Measurements from ENCODE around the gene AKAP14. TPM values are rescaled to one million over a fixed set of nuclear protein-coding genes. Genes with fewer than 3 reads are reported as not detected.
A peak's percentile ranks its signal among the peaks of the same experiment; 100 is the strongest.

The AKAP14 gene
- total and polyA plus RNA-seq, 2 of the 4 experiments (the other 2 are of a cell fraction): not detected

DNA sequence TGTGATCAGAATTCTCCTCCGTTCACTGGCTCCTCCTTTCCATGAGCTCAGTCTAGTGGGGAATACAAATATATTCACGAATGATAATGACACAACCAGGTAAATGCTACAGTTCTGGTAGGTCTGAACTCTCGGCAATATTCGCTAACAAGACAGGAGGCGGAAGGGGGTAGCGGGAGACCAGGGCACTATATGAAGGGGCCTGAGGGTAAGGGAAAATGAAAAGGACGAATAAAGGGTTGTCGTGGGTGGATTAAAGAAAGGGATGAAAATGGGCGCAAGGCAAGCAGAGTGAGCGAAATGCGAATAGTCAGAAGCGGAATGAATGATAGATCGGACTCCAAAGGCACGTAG, 47.1 kb downstream of the AKAP14 start:
- peak overlapping the region; percentile 92 for H3K9ac ChIP-seq (ENCODE audit: low read depth, low read length)
- H3K14ac ChIP-seq (replicated peaks; ENCODE audit: low read depth, low read length): peak overlapping the region; percentile 74
- ATAC-seq (ENCODE audit: low read depth) (peak; percentile 5), DNase-seq (peak; percentile 0)
- H2AK5ac ChIP-seq (ENCODE audit: low read depth, low read length): no peak overlapping the region
- H3K27me3 ChIP-seq (ENCODE audit: control insufficient read depth, insufficient read depth, low read length): no peaks in the 10 kb centered on the region
- BruUV-seq (replicated peaks): no TSS peak
- no peak overlapping the region for H2BK20ac ChIP-seq (ENCODE audit: low read depth, low read length)
- peak overlapping the region; percentile 32; the same call in 1 of the 2 replicates for H3K56ac ChIP-seq (ENCODE audit: extremely low read depth, insufficient read depth, low read length)
- intact Hi-C loops (cut with micrococcal nuclease) (no loop called here), in situ Hi-C loops (cut with MboI; ENCODE audit: low sequenced_read_pairs) (no loop called here), dilution Hi-C loops (cut with HindIII; ENCODE audit: low sequenced_read_pairs, unreplicated experiment) (no loop called here)
- H3K9me3 ChIP-seq (ENCODE audit: control insufficient read depth, insufficient read depth, low read length): no peaks in the 10 kb centered on the region
- H3K27ac ChIP-seq (ENCODE audit: insufficient read depth, low read length): peak overlapping the region; percentile 62
- H2AFZ ChIP-seq (replicated peaks; ENCODE audit: low read length, poor library complexity): peak overlapping the region; percentile 87
- peak overlapping the region; percentile 19; the same call in 1 of the 2 replicates for H4K5ac ChIP-seq (ENCODE audit: low read depth, low read length)
- H2BK120ac ChIP-seq (ENCODE audit: low read depth, low read length): no peak overlapping the region
- H2BK15ac ChIP-seq (ENCODE audit: low read depth, low read length): no peak overlapping the region
- H4K8ac ChIP-seq (ENCODE audit: low read depth in 2 of 2, low read length in 2 of 2): peak overlapping the region; percentile 9 to 71; a peak in 3 of 4 replicates
- H3K4ac ChIP-seq (ENCODE audit: low read depth, low read length): peak overlapping the region; percentile 63
- CTCF ChIA-PET: interaction anchor here (0.6 kb wide), 1 partner anchor 484 kb away, joined by 3 read pairs; no protein-coding TSS in a partner anchor
- no peak for TF ChIP-seq RFX5 (IDR thresholded peaks at IDR 0.05; ENCODE audit: low read depth, low read length)
- no peak for TF ChIP-seq FOS (IDR thresholded peaks at IDR 0.05; ENCODE audit: low read depth, low read length)
- no peak for TF ChIP-seq MAZ (IDR thresholded peaks at IDR 0.05; ENCODE audit: borderline replicate concordance, low read depth, low read length)
- TF ChIP-seq, protein P1, sequence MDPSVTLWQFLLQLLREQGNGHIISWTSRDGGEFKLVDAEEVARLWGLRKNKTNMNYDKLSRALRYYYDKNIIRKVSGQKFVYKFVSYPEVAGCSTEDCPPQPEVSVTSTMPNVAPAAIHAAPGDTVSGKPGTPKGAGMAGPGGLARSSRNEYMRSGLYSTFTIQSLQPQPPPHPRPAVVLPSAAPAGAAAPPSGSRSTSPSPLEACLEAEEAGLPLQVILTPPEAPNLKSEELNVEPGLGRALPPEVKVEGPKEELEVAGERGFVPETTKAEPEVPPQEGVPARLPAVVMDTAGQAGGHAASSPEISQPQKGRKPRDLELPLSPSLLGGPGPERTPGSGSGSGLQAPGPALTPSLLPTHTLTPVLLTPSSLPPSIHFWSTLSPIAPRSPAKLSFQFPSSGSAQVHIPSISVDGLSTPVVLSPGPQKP (IDR thresholded peaks at IDR 0.05; ENCODE audit: borderline replicate concordance, low read depth, low read length): no peak
- no peak for TF ChIP-seq POLR2A (IDR thresholded peaks at IDR 0.05; ENCODE audit: low read depth, low read length)
- no peak for TF ChIP-seq NFE2L2 (IDR thresholded peaks at IDR 0.05; ENCODE audit: low read depth, low read length)
- TF ChIP-seq BHLHE40 (IDR thresholded peaks at IDR 0.05; ENCODE audit: low read depth, low read length): no peak
- TF ChIP-seq CEBPB (IDR thresholded peaks at IDR 0.05; ENCODE audit: low read depth, low read length): no peak
- TF ChIP-seq, protein P2, sequence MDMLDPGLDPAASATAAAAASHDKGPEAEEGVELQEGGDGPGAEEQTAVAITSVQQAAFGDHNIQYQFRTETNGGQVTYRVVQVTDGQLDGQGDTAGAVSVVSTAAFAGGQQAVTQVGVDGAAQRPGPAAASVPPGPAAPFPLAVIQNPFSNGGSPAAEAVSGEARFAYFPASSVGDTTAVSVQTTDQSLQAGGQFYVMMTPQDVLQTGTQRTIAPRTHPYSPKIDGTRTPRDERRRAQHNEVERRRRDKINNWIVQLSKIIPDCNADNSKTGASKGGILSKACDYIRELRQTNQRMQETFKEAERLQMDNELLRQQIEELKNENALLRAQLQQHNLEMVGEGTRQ (IDR thresholded peaks at IDR 0.05; ENCODE audit: low read depth, low read length): no peak
- TF ChIP-seq MXI1 (IDR thresholded peaks at IDR 0.05; ENCODE audit: borderline replicate concordance, low read depth, low read length): no peak
- TF ChIP-seq, protein P3, sequence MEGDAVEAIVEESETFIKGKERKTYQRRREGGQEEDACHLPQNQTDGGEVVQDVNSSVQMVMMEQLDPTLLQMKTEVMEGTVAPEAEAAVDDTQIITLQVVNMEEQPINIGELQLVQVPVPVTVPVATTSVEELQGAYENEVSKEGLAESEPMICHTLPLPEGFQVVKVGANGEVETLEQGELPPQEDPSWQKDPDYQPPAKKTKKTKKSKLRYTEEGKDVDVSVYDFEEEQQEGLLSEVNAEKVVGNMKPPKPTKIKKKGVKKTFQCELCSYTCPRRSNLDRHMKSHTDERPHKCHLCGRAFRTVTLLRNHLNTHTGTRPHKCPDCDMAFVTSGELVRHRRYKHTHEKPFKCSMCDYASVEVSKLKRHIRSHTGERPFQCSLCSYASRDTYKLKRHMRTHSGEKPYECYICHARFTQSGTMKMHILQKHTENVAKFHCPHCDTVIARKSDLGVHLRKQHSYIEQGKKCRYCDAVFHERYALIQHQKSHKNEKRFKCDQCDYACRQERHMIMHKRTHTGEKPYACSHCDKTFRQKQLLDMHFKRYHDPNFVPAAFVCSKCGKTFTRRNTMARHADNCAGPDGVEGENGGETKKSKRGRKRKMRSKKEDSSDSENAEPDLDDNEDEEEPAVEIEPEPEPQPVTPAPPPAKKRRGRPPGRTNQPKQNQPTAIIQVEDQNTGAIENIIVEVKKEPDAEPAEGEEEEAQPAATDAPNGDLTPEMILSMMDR (conservative IDR thresholded peaks at IDR 0.05; ENCODE audit: low read depth, low read length): no peak
- 0 out of 2 replicates have a peak, but pooled peaks cover 2% of the 10 kb centered on the region for H3K36me3 ChIP-seq (ENCODE audit: control insufficient read depth, insufficient read depth, low read length)
- H3K79me1 ChIP-seq (ENCODE audit: low read depth in 1 of 2, low read length in 2 of 2): peaks cover 3% of the 10 kb centered on the region in 2 experiments; a peak in 1 of 4 replicates
- 0 out of 2 replicates have a peak overlapping the region, but pooled peaks have one; percentile 64 for H3K23ac ChIP-seq (ENCODE audit: low read depth, low read length)
- H3K4me2 ChIP-seq (ENCODE audit: low read depth, low read length): peak overlapping the region; percentile 89
- peak overlapping the region; percentile 82 for H3K4me3 ChIP-seq (ENCODE audit: insufficient read depth, low read depth, low read length)
- no peak overlapping the region for H4K91ac ChIP-seq (ENCODE audit: insufficient read depth, low read depth, low read length)
- H3K4me1 ChIP-seq (ENCODE audit: control insufficient read depth, insufficient read depth, low read length): no peaks in the 10 kb centered on the region
- H4K20me1 ChIP-seq (ENCODE audit: insufficient read depth, low read length): no peaks in the 10 kb centered on the region
- no peak overlapping the region for H3K18ac ChIP-seq (ENCODE audit: low read depth, low read length)
- WGBS, 2 experiments (ENCODE audit: extremely low coverage in 2 of 2, insufficient read length in 1 of 2): 51 to 100% methylated on average over 3 to 6 of the region's 14 CpGs
- POLR2A ChIA-PET (ENCODE audit: unreplicated experiment): no interaction called here
- H2AK9ac ChIP-seq (replicated peaks; ENCODE audit: low read depth, low read length, poor library complexity): peak overlapping the region; percentile 79
- peak overlapping the region; percentile 2 for H2BK5ac ChIP-seq (ENCODE audit: low read depth, low read length, poor library complexity, severe bottlenecking)
- H3K9me1 ChIP-seq (ENCODE audit: insufficient read depth, low read length): no peaks in the 10 kb centered on the region
